ENCODE measurements around the gene MEIS2.

DNA sequence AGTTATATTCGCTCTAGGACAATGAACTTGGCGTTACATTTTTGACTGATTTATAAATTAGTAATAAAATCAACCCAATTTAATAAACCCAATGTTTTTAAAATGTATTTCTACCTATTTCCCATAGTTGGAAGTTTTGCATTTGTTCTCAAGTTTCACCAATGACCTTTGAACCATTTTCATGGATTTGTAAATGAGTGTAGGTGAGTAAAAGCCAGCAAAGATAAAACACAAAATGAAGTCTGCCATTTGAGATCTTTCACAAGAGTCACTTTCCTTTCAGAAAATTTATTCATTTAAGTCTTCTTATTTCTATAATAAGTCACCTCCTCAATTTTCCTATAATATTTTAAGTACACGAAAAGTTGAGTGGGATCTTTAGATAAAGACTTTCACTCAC, 92.1 kb downstream of the MEIS2 start:
- TF ChIP-seq, protein P1, sequence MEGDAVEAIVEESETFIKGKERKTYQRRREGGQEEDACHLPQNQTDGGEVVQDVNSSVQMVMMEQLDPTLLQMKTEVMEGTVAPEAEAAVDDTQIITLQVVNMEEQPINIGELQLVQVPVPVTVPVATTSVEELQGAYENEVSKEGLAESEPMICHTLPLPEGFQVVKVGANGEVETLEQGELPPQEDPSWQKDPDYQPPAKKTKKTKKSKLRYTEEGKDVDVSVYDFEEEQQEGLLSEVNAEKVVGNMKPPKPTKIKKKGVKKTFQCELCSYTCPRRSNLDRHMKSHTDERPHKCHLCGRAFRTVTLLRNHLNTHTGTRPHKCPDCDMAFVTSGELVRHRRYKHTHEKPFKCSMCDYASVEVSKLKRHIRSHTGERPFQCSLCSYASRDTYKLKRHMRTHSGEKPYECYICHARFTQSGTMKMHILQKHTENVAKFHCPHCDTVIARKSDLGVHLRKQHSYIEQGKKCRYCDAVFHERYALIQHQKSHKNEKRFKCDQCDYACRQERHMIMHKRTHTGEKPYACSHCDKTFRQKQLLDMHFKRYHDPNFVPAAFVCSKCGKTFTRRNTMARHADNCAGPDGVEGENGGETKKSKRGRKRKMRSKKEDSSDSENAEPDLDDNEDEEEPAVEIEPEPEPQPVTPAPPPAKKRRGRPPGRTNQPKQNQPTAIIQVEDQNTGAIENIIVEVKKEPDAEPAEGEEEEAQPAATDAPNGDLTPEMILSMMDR (IDR thresholded peaks at IDR 0.05; ENCODE audit: insufficient read depth, low read depth, low read length), result no peak
- no peak for TF ChIP-seq EZH2 (IDR thresholded peaks at IDR 0.05; ENCODE audit: insufficient read depth, low read length)

All from astrocyte (in vitro differentiated cells and primary cell).